Nephron (organoid): ENCODE data around the gene KAT7.

Experiments used
- H3K27ac Mint-ChIP-seq, 3 experiments: 2 replicates each; pipeline ENCODE4 v1.8.0; 2020; ENCODE audit warnings: mixed read lengths in 3 of 3, mild to moderate bottlenecking in 2 of 3, moderate library complexity in 1 of 3
- H3K27me3 Mint-ChIP-seq: 2 replicates; pipeline ENCODE4 v1.8.0; 2021; ENCODE audit warnings: low read depth, mild to moderate bottlenecking, moderate library complexity, mixed read lengths
- H3K36me3 Mint-ChIP-seq: 2 replicates; pipeline ENCODE4 v1.8.0; 2020; ENCODE audit warnings: low read depth, mixed read lengths
- H3K4me1 Mint-ChIP-seq: 2 replicates; pipeline ENCODE4 v1.8.0; 2020; ENCODE audit warnings: mixed read lengths
- H3K4me3 Mint-ChIP-seq, 3 experiments: 2 replicates each; pipeline ENCODE4 v1.8.0; 2020; ENCODE audit warnings: mild to moderate bottlenecking in 3 of 3, mixed read lengths in 3 of 3, moderate library complexity in 2 of 3
- H3K9me3 Mint-ChIP-seq: 2 replicates; pipeline ENCODE4 v1.8.0; 2020; ENCODE audit warnings: mixed read lengths
- CTCF ChIP-seq, 3 experiments: fragments of 200-600 bp; sonication (generic); IDR thresholded peaks; one replicate each; pipeline ENCODE4 v1.5.0; 2021; ENCODE audit warnings: antibody characterized with exemption in 3 of 3; ENCODE audit not compliant: unreplicated experiment in 3 of 3

The KAT7 gene

DNA sequence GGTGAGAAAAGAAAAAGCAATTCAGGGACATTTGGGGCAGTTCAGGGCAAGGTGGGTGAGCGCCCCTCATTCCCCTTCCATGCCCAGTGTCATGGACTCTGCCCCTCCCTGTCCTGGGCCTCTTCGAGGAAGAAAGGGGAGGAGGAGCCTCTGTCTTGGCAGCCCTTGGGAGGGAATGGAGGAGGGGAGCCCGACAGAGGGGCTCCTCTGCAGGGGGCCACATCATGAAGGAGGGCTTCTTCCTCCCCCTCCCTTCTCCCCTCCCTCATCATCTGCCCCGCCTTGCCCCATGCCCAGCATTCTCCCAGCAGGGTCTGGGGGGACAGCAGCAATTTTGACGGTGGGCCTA is 92.5 kb downstream of the KAT7 start:
- Mint-ChIP-seq H3K9me3 (no peaks in the 10 kb centered on the region), H3K27ac (no peak overlapping the region), H3K4me3 (peak overlapping the region in 1 of 3 experiments; percentile 18), H3K4me1 (no peaks in the 10 kb centered on the region), H3K36me3 (no peaks in the 10 kb centered on the region), H3K27me3 (peaks cover 64% of the 10 kb centered on the region)
- TF ChIP-seq CTCF (IDR thresholded peaks at IDR 0.05; ENCODE audit: unreplicated experiment in 3 of 3) = no peak

- Mint-ChIP-seq H3K36me3 (no peaks in the 10 kb centered on the region), H3K27ac (no peak overlapping the region), H3K27me3 (peaks cover 72% of the 10 kb centered on the region), H3K4me3 (no peak overlapping the region), H3K4me1 (peaks cover 4% of the 10 kb centered on the region), H3K9me3 (no peaks in the 10 kb centered on the region)
- no peak for TF ChIP-seq CTCF (IDR thresholded peaks at IDR 0.05; ENCODE audit: unreplicated experiment in 3 of 3)
These were observed 94.0 kb downstream of the KAT7 start for GRCh38 chr17:49882434-49882833.
